Astrocyte (in vitro differentiated cells and primary cell): Measurements from ENCODE around the gene RPN2.

ENCODE experiments used
- CTCF ChIP-seq: IDR thresholded peaks from 2 replicates; pipeline ENCODE4 v1.5.1; 2011; ENCODE audit warnings: low read depth, mild to moderate bottlenecking, inconsistent platforms, low read length, moderate library complexity; ENCODE audit not compliant: insufficient read depth
- EZH2 ChIP-seq: IDR thresholded peaks from 2 replicates; pipeline ENCODE4 v1.6.1; 2012; ENCODE audit warnings: mild to moderate bottlenecking, low read length, inconsistent platforms; ENCODE audit not compliant: insufficient read depth

- no peak for TF ChIP-seq EZH2
- TF ChIP-seq CTCF, result no peak
Measured at GRCh38 chr20:37219751-37220668, 40.9 kb downstream of the RPN2 start.
